HCT116 (cell line): ENCODE results near the gene PLK5. TPM values are rescaled to one million over a fixed set of nuclear protein-coding genes. Genes with fewer than 3 reads are reported as not detected.

Source experiments
- ATAC-seq: fragments of 200-7000 bp; cut with Tn5 transposase; 2 replicates; pipeline ENCODE4 v1.9.1; 2020; ENCODE audit warnings: mild to moderate bottlenecking, moderate library complexity
- BruUV-seq: library from RNA; stranded (reverse); fragments of 400-500 nt; replicated peaks from 2 replicates; lab custom pipeline; 2021; lab: Mats Ljungman, UMichigan
- CTCF ChIA-PET: fragments of 300-600 bp; sonication (Branson Sonifier 250); formaldehyde crosslinking; loops from one replicate; lab custom pipeline; 2021; ENCODE audit warnings: antibody characterized with exemption; lab: Charles Lee
- POLR2A ChIA-PET: fragments of 300-600, 350-600 bp; sonication (Branson Sonifier 250); formaldehyde crosslinking; loops from one replicate; lab custom pipeline; 2021; ENCODE audit warnings: antibody characterized with exemption; lab: Charles Lee
- RAD21 ChIA-PET, 2 experiments: fragments of 300-600 bp; sonication (Branson Sonifier 250); formaldehyde crosslinking; loops; one replicate each; lab custom pipeline; 2023; ENCODE audit warnings: low total read pairs in 2 of 2; ENCODE audit not compliant: uncharacterized antibody in 2 of 2, unreplicated experiment in 2 of 2, low non-redundant PET in 1 of 2; lab: Charles Lee
- DNase-seq: peaks from one replicate; pipeline ENCODE4 v3.0.0-alpha.2; 2010; ENCODE audit warnings: low read depth, low spot score
- H2AFZ ChIP-seq: fragments of 200-600 bp; shearing (Covaris generic), sonication (generic); 2 replicates; pipeline ENCODE4 v1.6.1; 2017; ENCODE audit warnings: low read depth, mixed run types, mixed read lengths, antibody characterized with exemption, low read length; ENCODE audit not compliant: poor library complexity, severe bottlenecking
- H3K27ac ChIP-seq: 2 replicates; pipeline ENCODE4 v1.5.1; 2012; ENCODE audit warnings: low read depth, low read length
- H3K27me3 ChIP-seq: fragments of 200-600 bp; sonication (generic); 2 replicates; pipeline ENCODE4 v1.6.1; 2016; ENCODE audit warnings: mixed run types, low read length, mixed read lengths; ENCODE audit not compliant: insufficient read depth
- H3K36me3 ChIP-seq, 2 experiments: fragments of 200-500 bp in 1 of 2; fragments of 200-600 bp in 1 of 2; sonication (Bioruptor generic) in 1 of 2; sonication (generic) in 1 of 2; 2 replicates each; pipeline versions ENCODE4 v1.5.1 to v1.6.1; 2014 to 2016; ENCODE audit warnings: low read length in 2 of 2, inconsistent platforms in 1 of 2, mixed read lengths in 1 of 2, mixed run types in 1 of 2; ENCODE audit not compliant: insufficient read depth in 2 of 2, control insufficient read depth in 1 of 2
- H3K4me1 ChIP-seq, 2 experiments: fragments of 200-600 bp in 1 of 2; sonication (generic) in 1 of 2; 2 replicates each; pipeline versions ENCODE4 v1.5.1 to v1.6.1; 2012 to 2017; ENCODE audit warnings: low read length in 2 of 2, inconsistent platforms in 1 of 2, mild to moderate bottlenecking in 1 of 2, mixed read lengths in 1 of 2, mixed run types in 1 of 2, moderate library complexity in 1 of 2; ENCODE audit not compliant: insufficient read depth in 2 of 2, control insufficient read depth in 1 of 2
- H3K4me2 ChIP-seq: fragments of 200-600 bp; sonication (generic); 2 replicates; pipeline ENCODE4 v1.6.1; 2017; ENCODE audit warnings: mixed run types, low read length, mixed read lengths
- H3K4me3 ChIP-seq, 2 experiments: fragments of 200-600 bp in 1 of 2; sonication (generic) in 1 of 2; replicated peaks in 1 of 2; 2 replicates each; pipeline ENCODE4 v1.5.1; 2011 to 2016; ENCODE audit warnings: low read length in 2 of 2, control low read depth in 1 of 2, low read depth in 1 of 2, mild to moderate bottlenecking in 1 of 2, mixed read lengths in 1 of 2, mixed run types in 1 of 2
- H3K79me2 ChIP-seq: fragments of 200-600 bp; sonication (generic); 2 replicates; pipeline ENCODE4 v1.6.1; 2017; ENCODE audit warnings: mild to moderate bottlenecking, mixed run types, low read length, moderate library complexity, mixed read lengths; ENCODE audit not compliant: insufficient read depth
- H3K9ac ChIP-seq: fragments of 200-600 bp; sonication (generic); 2 replicates; pipeline ENCODE4 v1.6.1; 2016; ENCODE audit warnings: low read length, mixed read lengths
- H3K9me2 ChIP-seq: fragments of 200-600 bp; sonication (generic), shearing (Covaris generic); 2 replicates; pipeline ENCODE4 v1.6.1; 2017; ENCODE audit warnings: mixed run types, mild to moderate bottlenecking, moderate library complexity; ENCODE audit not compliant: insufficient read depth
- H3K9me3 ChIP-seq, 2 experiments: fragments of 200-500 bp in 1 of 2; fragments of 200-600 bp in 1 of 2; sonication (Bioruptor generic) in 1 of 2; sonication (generic) in 1 of 2; 2 replicates each; pipeline ENCODE4 v1.6.1; 2014 to 2017; ENCODE audit warnings: low read length in 2 of 2, mixed read lengths in 2 of 2, inconsistent platforms in 1 of 2, low read depth in 1 of 2, mild to moderate bottlenecking in 1 of 2, mixed run types in 1 of 2, moderate library complexity in 1 of 2; ENCODE audit not compliant: control insufficient read depth in 1 of 2, insufficient read depth in 1 of 2
- H4K20me1 ChIP-seq: fragments of 200-600 bp; sonication (generic), shearing (Covaris generic); 2 replicates; pipeline ENCODE4 v1.6.1; 2017; ENCODE audit warnings: mixed run types, mild to moderate bottlenecking, moderate library complexity; ENCODE audit not compliant: insufficient read depth
- CEBPB ChIP-seq: IDR thresholded peaks from 2 replicates; pipeline ENCODE4 v1.6.1; 2012; ENCODE audit warnings: low read depth
- EGR1 ChIP-seq: IDR thresholded peaks from 2 replicates; pipeline ENCODE4 v1.6.1; 2012; ENCODE audit warnings: low read depth
- ELF1 ChIP-seq: IDR thresholded peaks from 2 replicates; pipeline ENCODE4 v1.6.1; 2012; ENCODE audit warnings: low read depth, borderline replicate concordance
- EZH2 ChIP-seq: fragments of 200-600 bp; sonication (generic); IDR thresholded peaks from 2 replicates; pipeline ENCODE4 v1.6.1; 2017; ENCODE audit warnings: antibody characterized with exemption, mixed run types
- FOSL1 ChIP-seq: IDR thresholded peaks from 2 replicates; pipeline ENCODE4 v1.6.1; 2012; ENCODE audit warnings: low read depth
- POLR2A ChIP-seq: IDR thresholded peaks from 2 replicates; pipeline ENCODE4 v1.7.0; 2011; ENCODE audit warnings: borderline replicate concordance; ENCODE audit not compliant: insufficient read depth, insufficient read length; ENCODE audit errors: extremely low read depth
- POLR2AphosphoS5 ChIP-seq: IDR thresholded peaks from 2 replicates; pipeline ENCODE4 v1.6.1; 2011; ENCODE audit warnings: mild to moderate bottlenecking, low read depth, low read length, moderate library complexity
- RAD21 ChIP-seq: IDR thresholded peaks from 2 replicates; pipeline ENCODE4 v1.6.1; 2012; ENCODE audit warnings: low read depth, mild to moderate bottlenecking
- SP1 ChIP-seq: IDR thresholded peaks from 2 replicates; pipeline ENCODE4 v1.6.1; 2012; ENCODE audit warnings: low read depth
- SRF ChIP-seq: IDR thresholded peaks from 2 replicates; pipeline ENCODE4 v1.6.1; 2012; ENCODE audit warnings: low read depth
- TCF7L2 ChIP-seq: IDR thresholded peaks from 2 replicates; pipeline ENCODE4 v1.7.0; 2011; ENCODE audit warnings: borderline replicate concordance, inconsistent platforms; ENCODE audit not compliant: insufficient read depth, insufficient read length; ENCODE audit errors: extremely low read depth
- YY1 ChIP-seq: IDR thresholded peaks from 2 replicates; pipeline ENCODE4 v1.6.1; 2011; ENCODE audit warnings: low read length, low read depth, moderate library complexity, mild to moderate bottlenecking; ENCODE audit not compliant: insufficient replicate concordance; ENCODE audit errors: extremely low read depth
- ZFX ChIP-seq: fragments of 450-650 bp; IDR thresholded peaks from 2 replicates; pipeline ENCODE4 v1.6.1; 2017
- intact Hi-C: fragments of 100-400 bp; cut with micrococcal nuclease; formaldehyde crosslinking; loops from 2 replicates; pipeline ENCODE4 v1.10.0; 2022
- total RNA-seq: library from RNA; stranded (reverse); gene quantifications from one replicate; pipeline ENCODE4 v1.2.1, GENCODE V29; 2021; ENCODE audit not compliant: unreplicated experiment
- TF ChIP-seq, protein P1 (sequence below): IDR thresholded peaks from 2 replicates; pipeline ENCODE4 v1.6.1; 2011; ENCODE audit warnings: mild to moderate bottlenecking, low read length, moderate library complexity; ENCODE audit not compliant: insufficient replicate concordance; ENCODE audit errors: extremely low read depth
- TF ChIP-seq, protein P2 (sequence below), 3 experiments: fragments of 200-600 bp in 1 of 3; sonication (generic) in 1 of 3; IDR thresholded peaks in 2 of 3; conservative IDR thresholded peaks in 1 of 3; 2 replicates each; pipeline ENCODE4 v1.5.1; 2012 to 2017; ENCODE audit warnings: low read depth in 2 of 3, low read length in 2 of 3, antibody characterized with exemption in 1 of 3, borderline replicate concordance in 1 of 3, control low read depth in 1 of 3, mild to moderate bottlenecking in 1 of 3, mixed read lengths in 1 of 3, mixed run types in 1 of 3, moderate library complexity in 1 of 3; ENCODE audit not compliant: insufficient read depth in 1 of 3

Gene PLK5
- total RNA-seq, 1 experiment from 2014 or later: not detected

DNA sequence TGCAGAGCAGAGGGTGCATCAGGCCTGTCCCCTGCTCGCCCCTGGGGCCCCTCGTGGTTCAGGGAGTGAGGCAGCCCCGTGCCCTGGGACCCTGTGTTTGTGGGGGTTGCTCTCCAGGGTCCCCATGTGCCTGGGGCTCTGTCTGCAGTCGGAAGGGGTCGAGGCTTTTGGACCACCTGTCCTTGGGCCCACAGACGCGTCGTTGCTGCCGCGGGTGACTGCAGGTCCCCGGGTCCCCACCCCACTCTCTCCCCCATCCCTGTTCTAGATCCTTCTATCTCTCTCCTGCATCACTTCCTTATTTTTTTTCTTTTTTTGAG lies 35.6 kb upstream of the PLK5 start:
- ChIA-PET POLR2A (no interaction called here), CTCF (no interaction called here)
- intact Hi-C loops: no loop called here
- Histone ChIP-seq H3K4me1 (peaks cover 19 to 31% of the 10 kb centered on the region in 2 experiments), H3K9me2 (no peaks in the 10 kb centered on the region)
- ATAC-seq: no peak
- TF ChIP-seq YY1: no peak
- no peak for TF ChIP-seq POLR2A
- TF ChIP-seq POLR2AphosphoS5: no peak
- no peak for TF ChIP-seq RAD21
- TF ChIP-seq EZH2: no peak
- no peak for TF ChIP-seq ZFX
- TF ChIP-seq, protein P1, sequence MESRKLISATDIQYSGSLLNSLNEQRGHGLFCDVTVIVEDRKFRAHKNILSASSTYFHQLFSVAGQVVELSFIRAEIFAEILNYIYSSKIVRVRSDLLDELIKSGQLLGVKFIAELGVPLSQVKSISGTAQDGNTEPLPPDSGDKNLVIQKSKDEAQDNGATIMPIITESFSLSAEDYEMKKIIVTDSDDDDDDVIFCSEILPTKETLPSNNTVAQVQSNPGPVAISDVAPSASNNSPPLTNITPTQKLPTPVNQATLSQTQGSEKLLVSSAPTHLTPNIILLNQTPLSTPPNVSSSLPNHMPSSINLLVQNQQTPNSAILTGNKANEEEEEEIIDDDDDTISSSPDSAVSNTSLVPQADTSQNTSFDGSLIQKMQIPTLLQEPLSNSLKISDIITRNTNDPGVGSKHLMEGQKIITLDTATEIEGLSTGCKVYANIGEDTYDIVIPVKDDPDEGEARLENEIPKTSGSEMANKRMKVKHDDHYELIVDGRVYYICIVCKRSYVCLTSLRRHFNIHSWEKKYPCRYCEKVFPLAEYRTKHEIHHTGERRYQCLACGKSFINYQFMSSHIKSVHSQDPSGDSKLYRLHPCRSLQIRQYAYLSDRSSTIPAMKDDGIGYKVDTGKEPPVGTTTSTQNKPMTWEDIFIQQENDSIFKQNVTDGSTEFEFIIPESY: no peak
- TF ChIP-seq SRF: no peak
- no peak for TF ChIP-seq SP1
- no peak for TF ChIP-seq FOSL1
- no peak for TF ChIP-seq TCF7L2
- TF ChIP-seq CEBPB: no peak
- TF ChIP-seq EGR1: no peak
- no peak for TF ChIP-seq ELF1
- TF ChIP-seq, protein P2, sequence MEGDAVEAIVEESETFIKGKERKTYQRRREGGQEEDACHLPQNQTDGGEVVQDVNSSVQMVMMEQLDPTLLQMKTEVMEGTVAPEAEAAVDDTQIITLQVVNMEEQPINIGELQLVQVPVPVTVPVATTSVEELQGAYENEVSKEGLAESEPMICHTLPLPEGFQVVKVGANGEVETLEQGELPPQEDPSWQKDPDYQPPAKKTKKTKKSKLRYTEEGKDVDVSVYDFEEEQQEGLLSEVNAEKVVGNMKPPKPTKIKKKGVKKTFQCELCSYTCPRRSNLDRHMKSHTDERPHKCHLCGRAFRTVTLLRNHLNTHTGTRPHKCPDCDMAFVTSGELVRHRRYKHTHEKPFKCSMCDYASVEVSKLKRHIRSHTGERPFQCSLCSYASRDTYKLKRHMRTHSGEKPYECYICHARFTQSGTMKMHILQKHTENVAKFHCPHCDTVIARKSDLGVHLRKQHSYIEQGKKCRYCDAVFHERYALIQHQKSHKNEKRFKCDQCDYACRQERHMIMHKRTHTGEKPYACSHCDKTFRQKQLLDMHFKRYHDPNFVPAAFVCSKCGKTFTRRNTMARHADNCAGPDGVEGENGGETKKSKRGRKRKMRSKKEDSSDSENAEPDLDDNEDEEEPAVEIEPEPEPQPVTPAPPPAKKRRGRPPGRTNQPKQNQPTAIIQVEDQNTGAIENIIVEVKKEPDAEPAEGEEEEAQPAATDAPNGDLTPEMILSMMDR (IDR thresholded peaks at IDR 0.05 in 2 of 3, conservative IDR thresholded peaks at IDR 0.05 in 1 of 3; ENCODE audit: borderline replicate concordance in 1 of 3, insufficient read depth in 1 of 3, low read depth in 2 of 3, low read length in 2 of 3): no peak
- TF ChIP-seq, all 23 proteins: peak for 0
- Histone ChIP-seq H2AFZ (no peak overlapping the region), H3K9me3 (no peaks in the 10 kb centered on the region), H3K79me2 (peaks cover 7% of the 10 kb centered on the region; the same call in 1 of the 2 replicates), H3K9ac (no peak overlapping the region), H3K4me3 (no peak overlapping the region), H3K36me3 (no peaks in the 10 kb centered on the region), H4K20me1 (no peaks in the 10 kb centered on the region), H3K27ac (no peak overlapping the region; the same call in 1 of the 2 replicates), H3K27me3 (no peaks in the 10 kb centered on the region), H3K4me2 (no peak overlapping the region)
- RAD21 ChIA-PET: no interaction called here
- no peak for DNase-seq
- no TSS peak for BruUV-seq
